Natural killer cell treated with Interleukin-12 subunit alpha and Interleukin-12 subunit beta and Interleukin-15 and Interleukin-18, amount 100 ng/mL, for 72 hours (primary cell): Measurements from ENCODE around the gene RCHY1. TPM values are rescaled to one million over a fixed set of nuclear protein-coding genes. Genes with fewer than 3 reads are reported as not detected.

ENCODE experiments used
- ATAC-seq, 2 donors: fragments of 150-1000 bp; cut with Tn5 transposase in 1 of 2; sonication (Bioruptor Pico), chemical (Tn5 transposase) in 1 of 2; 2 replicates each; pipeline ENCODE4 v1.10.0; 2021
- DNase-seq: peaks from one replicate; pipeline ENCODE4 v3.0.0; 2022; ENCODE audit warnings: low spot score
- H3K27ac Mint-ChIP-seq, 2 donors: 1 replicate in 1 of 2; 2 replicates in 1 of 2; pipeline ENCODE4 v1.8.0; 2022; ENCODE audit warnings: mixed read lengths in 2 of 2, mild to moderate bottlenecking in 1 of 2, moderate library complexity in 1 of 2
- H3K27me3 Mint-ChIP-seq, 2 donors: 1 replicate in 1 of 2; 2 replicates in 1 of 2; pipeline ENCODE4 v1.8.0; 2022; ENCODE audit warnings: mixed read lengths in 2 of 2
- H3K36me3 Mint-ChIP-seq: one replicate; pipeline ENCODE4 v1.8.0; 2022; ENCODE audit warnings: mixed read lengths
- H3K4me1 Mint-ChIP-seq, 2 donors: 1 replicate in 1 of 2; 2 replicates in 1 of 2; pipeline ENCODE4 v1.8.0; 2022; ENCODE audit warnings: low read depth in 2 of 2, mixed read lengths in 2 of 2, mild to moderate bottlenecking in 1 of 2
- H3K4me3 Mint-ChIP-seq: one replicate; pipeline ENCODE4 v1.8.0; 2022; ENCODE audit warnings: mixed read lengths
- H3K9me3 Mint-ChIP-seq: 2 replicates; pipeline ENCODE4 v1.8.0; 2022; ENCODE audit warnings: mixed read lengths
- total RNA-seq, 2 donors: library from RNA; stranded (reverse); gene quantifications; one replicate each; pipeline ENCODE4 v1.2.3, GENCODE V29; 2022

RCHY1 gene
- total RNA-seq, 2 donors from 2014 or later: 40.6 to 47.8 TPM

DNA sequence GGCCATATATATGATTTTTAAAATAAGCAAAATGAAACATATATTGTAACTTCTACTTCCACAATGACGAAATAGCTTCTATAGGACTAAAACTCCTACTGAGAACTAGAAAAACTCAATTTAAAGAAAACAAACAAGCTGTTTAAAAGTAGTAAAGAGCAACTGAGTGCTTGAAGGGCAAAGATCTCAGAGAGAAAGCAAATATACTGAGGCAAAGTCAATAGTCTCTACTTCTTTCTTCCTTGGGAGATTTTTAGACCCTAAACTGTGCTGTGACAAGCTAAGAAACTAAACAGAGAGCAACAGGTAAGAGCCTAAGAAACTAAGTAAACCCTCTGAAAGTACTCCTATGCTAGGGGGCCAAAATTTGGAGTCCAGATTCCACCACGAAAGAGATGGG, 8.6 kb downstream of the RCHY1 start:
- Mint-ChIP-seq H3K9me3 (peaks cover 3% of the 10 kb centered on the region), H3K4me1 (peaks cover 21 to 28% of the 10 kb centered on the region in 2 donors), H3K27me3 (no peaks in the 10 kb centered on the region), H3K27ac (peak overlapping the region in 1 of 2 donors; percentile 39), H3K36me3 (peaks cover 29% of the 10 kb centered on the region), H3K4me3 (no peak overlapping the region)
- no peak for ATAC-seq
- DNase-seq: no peak

DNA sequence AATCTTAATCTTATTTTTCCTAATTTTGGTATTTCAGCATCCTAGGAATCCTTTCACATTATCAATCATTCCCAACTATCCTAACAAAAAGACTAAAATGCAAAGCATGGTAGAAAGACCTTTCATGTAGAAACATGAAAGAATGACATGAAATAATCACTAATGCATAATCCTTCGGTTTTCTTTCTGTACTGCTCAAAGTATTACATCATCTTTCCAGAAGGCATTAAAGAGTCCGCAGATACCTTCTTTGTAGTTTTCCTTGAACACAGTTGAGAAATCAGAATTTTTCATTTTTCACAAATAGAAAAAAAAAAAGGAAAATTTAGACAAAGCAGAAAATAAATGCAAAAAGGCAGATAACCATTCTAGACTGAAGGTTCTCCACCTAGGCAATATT, 11.5 kb downstream of the RCHY1 start:
- Mint-ChIP-seq H3K9me3 (no peaks in the 10 kb centered on the region), H3K27me3 (no peaks in the 10 kb centered on the region), H3K27ac (no peak overlapping the region), H3K36me3 (peaks cover 29% of the 10 kb centered on the region), H3K4me1 (peaks cover 18 to 24% of the 10 kb centered on the region in 2 donors), H3K4me3 (no peak overlapping the region)
- ATAC-seq (no peak), DNase-seq (no peak)

DNA sequence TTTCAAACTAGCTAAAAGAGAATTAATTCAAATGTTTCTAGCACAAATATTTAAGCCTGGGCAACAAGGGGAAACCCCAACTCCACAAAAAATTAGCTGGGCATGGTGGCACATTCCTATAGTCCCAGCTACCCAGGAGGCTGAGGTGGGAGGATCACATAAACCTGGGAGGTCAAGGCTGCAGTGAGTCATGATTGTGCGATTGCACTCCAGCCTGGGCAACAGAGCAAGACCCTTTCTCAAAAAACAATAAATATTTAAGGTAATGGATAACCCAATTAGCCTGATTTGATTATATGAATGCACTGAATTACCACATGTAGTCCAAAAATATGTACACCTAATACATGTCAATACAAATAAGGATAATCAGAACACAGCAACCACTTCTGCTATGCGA, 14.3 kb downstream of the RCHY1 start:
- DNase-seq: no peak
- Mint-ChIP-seq H3K36me3 (peaks cover 22% of the 10 kb centered on the region), H3K27me3 (no peaks in the 10 kb centered on the region), H3K4me3 (no peak overlapping the region), H3K9me3 (no peaks in the 10 kb centered on the region), H3K4me1 (peaks cover 34 to 35% of the 10 kb centered on the region in 2 donors), H3K27ac (no peak overlapping the region)
- ATAC-seq: no peak

DNA sequence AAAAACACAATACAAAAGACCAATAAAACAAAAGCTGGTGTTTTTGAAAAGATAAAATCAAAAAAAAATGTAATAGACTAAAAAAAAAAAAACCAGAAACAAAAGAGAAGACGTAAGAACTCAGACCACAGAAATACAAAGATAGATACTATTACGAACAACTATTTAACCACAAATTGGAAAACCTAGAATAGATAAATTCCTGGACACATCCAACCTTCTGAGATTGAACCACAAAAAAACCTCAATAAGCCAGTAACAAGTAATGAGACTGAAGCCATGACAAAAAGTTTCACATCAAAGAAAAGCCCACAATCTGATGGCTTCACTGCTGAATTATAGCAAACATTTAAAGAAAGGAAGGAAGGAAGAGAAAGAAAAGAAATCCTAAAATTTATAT, 16.2 kb downstream of the RCHY1 start:
- no peak for DNase-seq
- Mint-ChIP-seq H3K4me3 (no peak overlapping the region), H3K9me3 (no peaks in the 10 kb centered on the region), H3K27me3 (no peaks in the 10 kb centered on the region), H3K4me1 (peaks cover 39 to 44% of the 10 kb centered on the region in 2 donors), H3K27ac (peak overlapping the region in 1 of 2 donors; percentile 27), H3K36me3 (peaks cover 26% of the 10 kb centered on the region)
- ATAC-seq: no peak

GRCh38 chr4:75497133-75497532, 17.1 kb downstream of the RCHY1 start:
- Mint-ChIP-seq H3K27ac (peak overlapping the region in 1 of 2 donors; percentile 27), H3K27me3 (no peaks in the 10 kb centered on the region), H3K4me3 (no peak overlapping the region), H3K36me3 (peaks cover 28% of the 10 kb centered on the region), H3K4me1 (peaks cover 39 to 45% of the 10 kb centered on the region in 2 donors), H3K9me3 (no peaks in the 10 kb centered on the region)
- ATAC-seq: no peak
- DNase-seq: no peak

GRCh38 chr4:75496406-75496805, 17.8 kb downstream of the RCHY1 start:
- Mint-ChIP-seq H3K36me3 (peaks cover 31% of the 10 kb centered on the region), H3K4me1 (peaks cover 39 to 45% of the 10 kb centered on the region in 2 donors), H3K27ac (peak overlapping the region; percentile 4 to 8), H3K9me3 (no peaks in the 10 kb centered on the region), H3K4me3 (no peak overlapping the region), H3K27me3 (no peaks in the 10 kb centered on the region)
- no peak for ATAC-seq
- DNase-seq: no peak

GRCh38 chr4:75495476-75495875, 18.7 kb downstream of the RCHY1 start:
- Mint-ChIP-seq H3K27me3 (no peaks in the 10 kb centered on the region), H3K9me3 (no peaks in the 10 kb centered on the region), H3K36me3 (peaks cover 35% of the 10 kb centered on the region), H3K27ac (peak overlapping the region in 1 of 2 donors; percentile 73), H3K4me1 (peaks cover 39 to 45% of the 10 kb centered on the region in 2 donors), H3K4me3 (no peak overlapping the region)
- no peak for DNase-seq
- no peak for ATAC-seq

DNA sequence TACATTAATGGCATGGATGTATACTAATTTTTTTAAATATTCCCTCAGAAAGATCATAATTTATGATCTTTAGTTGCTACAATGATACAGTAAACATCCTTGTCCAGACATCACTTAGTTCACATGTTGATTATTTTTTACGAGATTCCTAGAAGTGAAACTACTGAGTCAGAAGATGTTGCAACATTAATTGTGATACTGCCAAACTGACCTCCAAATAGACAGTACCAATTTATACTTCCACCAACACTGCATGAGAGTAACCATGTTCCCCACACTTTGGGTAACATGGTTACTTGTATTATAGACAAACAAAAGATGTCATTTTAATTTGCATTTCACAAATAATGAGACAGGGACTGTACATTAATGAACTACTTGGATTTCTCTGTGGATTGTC, 19.6 kb downstream of the RCHY1 start:
- peak overlapping the region; percentile 19 to 55 for H3K27ac Mint-ChIP-seq
- peaks cover 35% of the 10 kb centered on the region for H3K36me3 Mint-ChIP-seq
- DNase-seq (no peak), ATAC-seq (peak in 1 of 2 donors; percentile 51)
- no peak overlapping the region for H3K4me3 Mint-ChIP-seq
- H3K9me3 Mint-ChIP-seq: no peaks in the 10 kb centered on the region
- H3K4me1 Mint-ChIP-seq: peaks cover 39 to 45% of the 10 kb centered on the region in 2 donors
- H3K27me3 Mint-ChIP-seq: no peaks in the 10 kb centered on the region

DNA sequence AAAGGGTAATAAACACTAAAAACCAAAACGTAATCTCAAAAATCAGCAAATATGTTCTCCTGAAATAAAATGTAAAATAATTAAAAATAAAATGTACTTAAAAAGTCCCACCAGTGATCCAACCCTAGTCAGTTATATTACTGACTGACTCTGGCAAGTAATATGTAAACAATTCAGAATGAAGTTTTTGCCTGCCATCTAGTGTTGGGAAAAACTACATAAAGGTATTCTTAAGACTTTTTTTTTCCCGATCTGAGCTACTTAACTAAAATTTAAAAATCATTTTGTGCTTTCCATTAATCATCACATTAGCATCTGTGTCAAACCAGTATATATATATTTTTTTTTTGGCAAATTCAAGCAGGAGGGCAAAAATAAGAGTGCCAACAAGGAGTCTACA, 24.0 kb downstream of the RCHY1 start:
- Mint-ChIP-seq H3K27me3 (no peaks in the 10 kb centered on the region), H3K9me3 (no peaks in the 10 kb centered on the region), H3K36me3 (peaks cover 13% of the 10 kb centered on the region)

DNA sequence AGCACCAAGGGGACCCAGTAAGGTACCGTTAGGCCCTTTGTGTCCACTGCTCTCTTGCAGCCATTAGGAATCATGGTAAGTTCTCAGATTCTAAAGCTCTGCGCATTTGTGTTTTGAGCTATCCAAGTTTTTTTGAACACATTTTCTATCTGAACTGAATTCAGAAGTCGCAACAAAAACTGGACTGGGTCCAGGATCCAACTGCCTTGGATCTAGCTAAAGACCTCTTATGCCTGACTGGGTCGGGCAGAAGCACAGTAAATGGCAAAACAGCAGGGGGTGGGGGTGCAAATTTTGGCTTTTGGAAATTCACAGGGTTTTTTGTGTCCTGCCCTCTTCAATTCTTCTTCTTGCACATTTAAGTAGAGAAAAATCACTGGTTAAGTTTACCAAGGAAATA, 30.0 kb downstream of the RCHY1 start:
- no peaks in the 10 kb centered on the region for H3K4me1 Mint-ChIP-seq
- H3K27me3 Mint-ChIP-seq: no peaks in the 10 kb centered on the region
- H3K27ac Mint-ChIP-seq: no peak overlapping the region
- H3K9me3 Mint-ChIP-seq: no peaks in the 10 kb centered on the region
- H3K36me3 Mint-ChIP-seq: peaks cover 21% of the 10 kb centered on the region
- DNase-seq (no peak), ATAC-seq (no peak)
- H3K4me3 Mint-ChIP-seq: no peak overlapping the region

More for the DNA sequence above, 24.0 kb downstream of the RCHY1 start:
- no peak overlapping the region for H3K27ac Mint-ChIP-seq
- no peak for DNase-seq
- ATAC-seq: no peak
- H3K4me1 Mint-ChIP-seq: peaks cover 7 to 12% of the 10 kb centered on the region in 2 donors
- H3K4me3 Mint-ChIP-seq: no peak overlapping the region

DNA sequence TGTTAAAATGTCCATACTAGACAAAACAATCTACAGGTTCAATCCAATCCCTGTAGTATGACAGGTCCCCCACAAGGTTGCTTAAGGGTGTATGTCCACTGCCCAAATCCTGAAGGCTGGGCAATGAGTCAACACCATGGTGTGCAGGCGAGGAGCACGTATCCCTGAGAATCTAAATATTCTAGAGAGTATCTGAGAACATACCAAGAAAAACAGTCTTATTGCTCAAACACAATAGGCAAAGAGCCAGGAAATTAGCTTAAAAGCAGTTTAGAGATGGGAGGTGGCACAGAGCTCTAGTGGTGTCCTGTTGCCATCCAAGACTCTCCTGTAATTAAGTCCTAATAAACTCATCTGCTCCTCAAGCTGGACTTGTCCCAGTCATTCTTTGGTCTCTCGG, 37.0 kb downstream of the RCHY1 start:
- no peak overlapping the region for H3K4me3 Mint-ChIP-seq
- H3K27ac Mint-ChIP-seq: no peak overlapping the region
- ATAC-seq: no peak
- peaks cover 39% of the 10 kb centered on the region for H3K36me3 Mint-ChIP-seq
- no peaks in the 10 kb centered on the region for H3K27me3 Mint-ChIP-seq
- no peaks in the 10 kb centered on the region for H3K9me3 Mint-ChIP-seq
- no peak for DNase-seq
- H3K4me1 Mint-ChIP-seq: peaks cover 8 to 15% of the 10 kb centered on the region in 2 donors

DNA sequence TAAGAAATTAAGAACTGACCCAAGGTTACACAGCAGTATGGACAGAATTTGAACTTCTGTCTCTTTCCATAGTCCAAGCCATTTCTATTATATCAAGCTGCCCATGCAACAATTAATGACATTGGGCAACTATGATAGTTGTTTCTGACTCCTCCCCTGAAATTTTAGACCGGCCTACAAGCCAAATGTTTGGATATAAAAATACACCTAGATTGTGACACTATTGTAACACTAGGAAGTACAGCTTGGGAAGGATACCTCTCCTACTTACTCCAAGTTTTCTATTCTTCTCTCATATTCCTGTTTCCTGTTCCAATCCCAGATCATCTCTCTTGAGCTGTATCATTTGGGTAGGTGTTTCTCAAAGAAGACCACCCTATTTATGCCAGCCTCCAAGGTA, 43.5 kb downstream of the RCHY1 start:
- Mint-ChIP-seq H3K4me3 (no peak overlapping the region), H3K27ac (no peak overlapping the region), H3K9me3 (no peaks in the 10 kb centered on the region), H3K4me1 (peaks cover 0 to 7% of the 10 kb centered on the region in 2 donors), H3K36me3 (peaks cover 5% of the 10 kb centered on the region), H3K27me3 (no peaks in the 10 kb centered on the region)
- DNase-seq: no peak
- no peak for ATAC-seq

- Mint-ChIP-seq H3K27me3 (no peaks in the 10 kb centered on the region), H3K9me3 (no peaks in the 10 kb centered on the region), H3K4me3 (no peak overlapping the region), H3K27ac (no peak overlapping the region), H3K4me1 (peaks cover 0 to 3% of the 10 kb centered on the region in 2 donors), H3K36me3 (peaks cover 5% of the 10 kb centered on the region)
- DNase-seq (no peak), ATAC-seq (no peak)
Measured at GRCh38 chr4:75469896-75470295, 44.3 kb downstream of the RCHY1 start.

DNA sequence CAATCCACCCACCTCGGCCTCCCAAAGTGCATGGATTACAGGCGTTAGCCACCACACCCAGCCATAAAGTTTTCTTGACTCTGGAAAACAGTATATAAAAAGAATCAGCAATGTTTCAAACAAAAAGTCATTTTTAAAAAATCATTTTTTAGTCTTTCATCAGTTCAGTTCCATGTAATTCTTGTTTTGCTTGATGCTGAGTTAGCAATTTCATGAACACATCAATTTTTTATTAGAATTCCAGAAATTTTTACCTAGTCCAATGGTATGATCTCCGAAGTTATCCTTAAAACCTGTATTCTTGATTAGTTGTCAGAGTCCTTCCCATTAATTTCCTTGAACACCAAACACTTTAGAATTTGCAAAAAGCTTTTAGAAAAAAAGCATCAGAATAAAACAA, 56.8 kb downstream of the RCHY1 start:
- Mint-ChIP-seq H3K27me3 (peaks cover 12 to 19% of the 10 kb centered on the region in 2 donors), H3K4me1 (no peaks in the 10 kb centered on the region), H3K4me3 (no peak overlapping the region), H3K27ac (no peak overlapping the region), H3K36me3 (no peaks in the 10 kb centered on the region), H3K9me3 (peaks cover 3% of the 10 kb centered on the region)
- DNase-seq (no peak), ATAC-seq (no peak)

GRCh38 chr4:75434105-75434504, 80.1 kb downstream of the RCHY1 start:
- H3K36me3 Mint-ChIP-seq: peaks cover 16% of the 10 kb centered on the region

More at GRCh38 chr4:75434105-75434504, 80.1 kb downstream of the RCHY1 start:
- H3K4me1 Mint-ChIP-seq: no peaks in the 10 kb centered on the region
- ATAC-seq (no peak), DNase-seq (no peak)
- no peak overlapping the region for H3K4me3 Mint-ChIP-seq
- H3K9me3 Mint-ChIP-seq: peaks cover 8% of the 10 kb centered on the region
- no peak overlapping the region for H3K27ac Mint-ChIP-seq
- peaks cover 12 to 45% of the 10 kb centered on the region in 2 donors for H3K27me3 Mint-ChIP-seq
